H1 (cell line): Measurements from ENCODE around the gene MYPOP. TPM values are rescaled to one million over a fixed set of nuclear protein-coding genes. Genes with fewer than 3 reads are reported as not detected.

Source experiments
- CTCF ChIA-PET: fragments of 300-600 bp; sonication (Branson Sonifier 250); formaldehyde crosslinking; loops from one replicate; lab custom pipeline; 2021; ENCODE audit not compliant: partially characterized antibody; lab: Charles Lee
- POLR2A ChIA-PET: fragments of 300-600 bp; sonication (Branson Sonifier 250); formaldehyde crosslinking; loops from one replicate; lab custom pipeline; 2021; ENCODE audit warnings: inconsistent platforms; ENCODE audit not compliant: partially characterized antibody; lab: Charles Lee
- DNase-seq, 2 experiments: peaks; one replicate each; pipeline versions ENCODE4 v3.0.0 to v3.0.0-alpha.2; 2010 to 2022; ENCODE audit warnings: low spot score in 2 of 2, low read depth in 1 of 2, mixed read lengths in 1 of 2
- FAIRE-seq: peaks from 2 replicates; lab custom pipeline; 2011; peaks lifted over from hg19 to GRCh38; lab: Jason Lieb, UNC
- H2AFZ ChIP-seq: 2 replicates; pipeline ENCODE4 v1.8.1; 2012; ENCODE audit warnings: low read length, inconsistent platforms
- H2AK5ac ChIP-seq: 2 replicates; pipeline ENCODE4 v1.6.1; 2013; ENCODE audit warnings: low read depth, low read length
- H2BK120ac ChIP-seq: replicated peaks from 2 replicates; pipeline ENCODE3; 2013; ENCODE audit warnings: low read depth, low read length, inconsistent platforms
- H2BK12ac ChIP-seq: 2 replicates; pipeline ENCODE4 v1.6.1; 2013; ENCODE audit warnings: low read depth, low read length
- H2BK15ac ChIP-seq: 2 replicates; pipeline ENCODE4 v1.6.1; 2013; ENCODE audit warnings: low read length
- H2BK20ac ChIP-seq: 2 replicates; pipeline ENCODE4 v1.6.1; 2013; ENCODE audit warnings: low read length
- H2BK5ac ChIP-seq: 2 replicates; pipeline ENCODE4 v1.6.1; 2013; ENCODE audit warnings: low read depth, low read length
- H3K14ac ChIP-seq: 2 replicates; pipeline ENCODE4 v1.6.1; 2013; ENCODE audit warnings: inconsistent platforms; ENCODE audit not compliant: insufficient read length
- H3K18ac ChIP-seq: 2 replicates; pipeline ENCODE4 v1.6.1; 2013; ENCODE audit warnings: low read length; ENCODE audit errors: extremely low read depth
- H3K23ac ChIP-seq: 2 replicates; pipeline ENCODE4 v1.6.1; 2013; ENCODE audit warnings: inconsistent platforms; ENCODE audit not compliant: insufficient read length
- H3K23me2 ChIP-seq: 2 replicates; pipeline ENCODE4 v1.6.1; 2013; ENCODE audit warnings: low read depth, low read length
- H3K27ac ChIP-seq: 2 replicates; pipeline ENCODE4 v1.6.1; 2011; ENCODE audit warnings: low read depth, low read length, inconsistent platforms
- H3K27me3 ChIP-seq, 4 experiments: replicated peaks in 1 of 4; 1 replicate in 1 of 4; 2 replicates in 3 of 4; pipeline versions ENCODE4 v1.6.1 to v1.8.1; 2011 to 2013; ENCODE audit warnings: low read length in 3 of 4, mild to moderate bottlenecking in 3 of 4, inconsistent platforms in 2 of 4, mixed read lengths in 2 of 4, moderate library complexity in 1 of 4; ENCODE audit not compliant: control insufficient read depth in 3 of 4, insufficient read depth in 3 of 4; ENCODE audit errors: extremely low read depth in 1 of 4
- H3K36me3 ChIP-seq, 4 experiments: 2 replicates each; pipeline versions ENCODE4 v1.6.1 to v1.8.1; 2011 to 2013; ENCODE audit warnings: mild to moderate bottlenecking in 4 of 4, low read length in 3 of 4, moderate library complexity in 2 of 4, control low read depth in 1 of 4, inconsistent platforms in 1 of 4; ENCODE audit not compliant: insufficient read depth in 4 of 4, control insufficient read depth in 2 of 4
- H3K4ac ChIP-seq: replicated peaks from 2 replicates; pipeline ENCODE3; 2013; ENCODE audit warnings: low read length, low read depth, mixed read lengths, inconsistent platforms; ENCODE audit not compliant: insufficient read length
- H3K4me1 ChIP-seq, 4 experiments: replicated peaks in 1 of 4; 1 replicate in 1 of 4; 2 replicates in 3 of 4; pipeline versions ENCODE4 v1.6.1 to v1.8.1; 2011 to 2013; ENCODE audit warnings: low read length in 3 of 4, inconsistent platforms in 2 of 4, mixed read lengths in 1 of 4; ENCODE audit not compliant: insufficient read depth in 4 of 4, control insufficient read depth in 3 of 4
- H3K4me2 ChIP-seq, 2 experiments: 2 replicates each; pipeline versions ENCODE4 v1.6.1 to v1.8.1; 2011 to 2013; ENCODE audit warnings: low read depth in 2 of 2, low read length in 2 of 2, control low read depth in 1 of 2, inconsistent platforms in 1 of 2, mild to moderate bottlenecking in 1 of 2; ENCODE audit not compliant: insufficient read depth in 1 of 2
- H3K4me3 ChIP-seq, 4 experiments: fragments of 200-600, 300-600 bp in 1 of 4; sonication (generic), shearing (Covaris generic), sonication (Bioruptor Twin) in 1 of 4; 2 replicates each; pipeline versions ENCODE4 v1.5.1 to v1.8.1; 2011 to 2016; ENCODE audit warnings: low read length in 4 of 4, low read depth in 3 of 4, control low read depth in 2 of 4, inconsistent platforms in 2 of 4, mild to moderate bottlenecking in 2 of 4, mixed read lengths in 1 of 4, moderate library complexity in 1 of 4; ENCODE audit not compliant: insufficient read depth in 2 of 4; ENCODE audit errors: extremely low read depth in 1 of 4
- H3K56ac ChIP-seq: replicated peaks from 2 replicates; pipeline ENCODE3; 2013; ENCODE audit warnings: low read depth, mild to moderate bottlenecking, mixed read lengths, low read length, inconsistent platforms; ENCODE audit not compliant: insufficient read length
- H3K79me1 ChIP-seq: 2 replicates; pipeline ENCODE4 v1.6.1; 2013; ENCODE audit warnings: low read depth, low read length, control low read depth
- H3K79me2 ChIP-seq, 2 experiments: 2 replicates each; pipeline versions ENCODE4 v1.6.1 to v1.8.1; 2012 to 2013; ENCODE audit warnings: low read length in 2 of 2, mild to moderate bottlenecking in 2 of 2, inconsistent platforms in 1 of 2; ENCODE audit not compliant: insufficient read depth in 2 of 2, control insufficient read depth in 1 of 2
- H3K9ac ChIP-seq, 4 experiments: replicated peaks in 1 of 4; 1 replicate in 1 of 4; 2 replicates in 3 of 4; pipeline versions ENCODE4 v1.6.1 to v1.8.1; 2011 to 2013; ENCODE audit warnings: low read depth in 3 of 4, low read length in 3 of 4, control low read depth in 2 of 4, mild to moderate bottlenecking in 2 of 4, moderate library complexity in 2 of 4, inconsistent platforms in 1 of 4; ENCODE audit errors: extremely low read depth in 1 of 4
- H3K9me3 ChIP-seq, 2 experiments: 2 replicates each; pipeline versions ENCODE4 v1.6.1 to v1.8.1; 2012 to 2013; ENCODE audit warnings: mild to moderate bottlenecking in 2 of 2, moderate library complexity in 2 of 2, control low read depth in 1 of 2, inconsistent platforms in 1 of 2, low read depth in 1 of 2, low read length in 1 of 2, mixed read lengths in 1 of 2; ENCODE audit not compliant: insufficient read depth in 2 of 2
- H4K20me1 ChIP-seq, 2 experiments: replicated peaks in 1 of 2; 2 replicates each; pipeline versions ENCODE3 to v1.8.1; 2011 to 2013; ENCODE audit warnings: inconsistent platforms in 2 of 2, low read length in 2 of 2, mild to moderate bottlenecking in 1 of 2; ENCODE audit not compliant: insufficient read depth in 2 of 2, control insufficient read depth in 1 of 2
- H4K5ac ChIP-seq: 2 replicates; pipeline ENCODE4 v1.6.1; 2013; ENCODE audit warnings: low read length, low read depth, mixed read lengths, inconsistent platforms; ENCODE audit not compliant: insufficient read length
- H4K8ac ChIP-seq: 2 replicates; pipeline ENCODE4 v1.8.0; 2013; ENCODE audit warnings: mild to moderate bottlenecking, moderate library complexity, low read length, inconsistent platforms; ENCODE audit not compliant: insufficient read depth; ENCODE audit errors: extremely low read depth
- H4K91ac ChIP-seq: replicated peaks from 2 replicates; pipeline ENCODE3; 2013; ENCODE audit warnings: low read length, mixed read lengths, inconsistent platforms; ENCODE audit not compliant: insufficient read length
- EZH2 ChIP-seq: fragments of 200-600 bp; sonication (generic); IDR thresholded peaks from 2 replicates; pipeline ENCODE4 v1.7.1; 2012; ENCODE audit warnings: low read depth, mild to moderate bottlenecking, moderate library complexity, low read length, inconsistent platforms; ENCODE audit not compliant: severe bottlenecking
- JUND ChIP-seq: IDR thresholded peaks from 2 replicates; pipeline ENCODE4 v1.6.1; 2011; ENCODE audit warnings: mild to moderate bottlenecking, improper control_type of control experiment, low read length
- WGBS, 2 experiments: shearing (Covaris generic) in 1 of 2; methylation state at CpG; one replicate each; pipeline versions ENCODE4 v1.1.6 to v1.1.7; 2013 to 2015; ENCODE audit warnings: low lambda C conversion rate in 2 of 2, mixed read lengths in 2 of 2, inconsistent platforms in 1 of 2, low coverage in 1 of 2, missing lambda C conversion rate in 1 of 2; ENCODE audit not compliant: insufficient replicate concordance in 2 of 2, insufficient coverage in 1 of 2, insufficient read length in 1 of 2; ENCODE audit errors: extremely low coverage in 1 of 2, missing lambda C conversion rate in 1 of 2; 5-methylcytosine and 5-hydroxymethylcytosine counted together
- polyA plus RNA-seq, 7 experiments: library from polyadenylated mRNA; depleted of rRNA in 3 of 7; stranded (reverse) in 5 of 7; unstranded in 2 of 7; fragments of >200 nt in 5 of 7; fragments of 200-250 nt in 2 of 7; gene quantifications; 1 replicate in 5 of 7; 2 replicates in 1 of 7; 4 replicates in 1 of 7; pipeline versions ENCODE4 v1.2.1 to v1.2.3, GENCODE V29; 2011 to 2013; ENCODE audit warnings: missing spikeins in 2 of 7, mixed read lengths in 2 of 7
- total RNA-seq: library from RNA; stranded (reverse); fragmentation: NEBNext Ultra II Directional; extraction: Animal tissue kit (Norgen Biotek cat#: 25700); gene quantifications from 2 replicates; pipeline ENCODE4 v1.2.1, GENCODE V29; 2021

MYPOP gene
- total and polyA plus RNA-seq, 2 of the 8 experiments (the other 6 are each of a cell fraction or from before 2014, with no cell fraction given) = 3.2 to 11.1 TPM

- no peak overlapping the region for H3K4ac ChIP-seq
- H3K36me3 ChIP-seq = peaks cover 0 to 7% (median 0%) of the 10 kb centered on the region in 4 experiments; a peak in 1 of 8 replicates
- no peak overlapping the region for H4K5ac ChIP-seq
- H2AK5ac ChIP-seq = peak overlapping the region; percentile 89
- H4K20me1 ChIP-seq = peaks cover 3 to 16% of the 10 kb centered on the region in 2 experiments
- peaks cover 6 to 32% (median 22%) of the 10 kb centered on the region in 4 experiments for H3K4me1 ChIP-seq
- peak overlapping the region; percentile 63 for H4K91ac ChIP-seq
- H3K9ac ChIP-seq = no peak overlapping the region
- no peak overlapping the region for H3K56ac ChIP-seq
- no peaks in the 10 kb centered on the region for H3K9me3 ChIP-seq
- POLR2A ChIA-PET = interaction anchor here (0.5 to 9.8 kb wide), 8 partner anchors 9 to 415 kb away, joined by 3 to 277 read pairs (median 4); partner anchors contain the start of genes FOXA3 and SYMPK
- H2BK12ac ChIP-seq = peak overlapping the region; percentile 89; the same call in 1 of the 2 replicates
- TF ChIP-seq JUND (peak; percentile 33; the same call in 1 of the 2 replicates), EZH2 (no peak)
- peak overlapping the region; percentile 91 for H2BK20ac ChIP-seq
- no peak overlapping the region for H3K27ac ChIP-seq
- H3K18ac ChIP-seq = peak overlapping the region; percentile 81
- H4K8ac ChIP-seq = no peak overlapping the region
- 78% methylated on average over 10 of the region's 10 CpGs; no CpG with 5 or more reads in 1 of the 2 experiments for WGBS, 2 experiments
- no peak overlapping the region for H3K23ac ChIP-seq
- peaks cover 13% of the 10 kb centered on the region; the same call in 1 of the 2 replicates for H3K23me2 ChIP-seq
- FAIRE-seq = no peak
- H2BK120ac ChIP-seq = no peak overlapping the region
- no peaks in the 10 kb centered on the region for H3K27me3 ChIP-seq
- 0 out of 2 replicates have a peak, but pooled peaks cover 5% of the 10 kb centered on the region for H3K79me1 ChIP-seq
- no peak overlapping the region for H2AFZ ChIP-seq
- no peak overlapping the region for H3K14ac ChIP-seq
- DNase-seq = no peak
- H3K79me2 ChIP-seq = no peaks in the 10 kb centered on the region; a peak in 1 of 4 replicates
- peak overlapping the region; percentile 78 to 83; a peak in 3 of 4 replicates for H3K4me2 ChIP-seq
- H3K4me3 ChIP-seq = peak overlapping the region in 1 of 4 experiments; percentile 59; a peak in 2 of 8 replicates
- peak overlapping the region; percentile 90; the same call in 1 of the 2 replicates for H2BK5ac ChIP-seq
- peak overlapping the region; percentile 95 for H2BK15ac ChIP-seq
- CTCF ChIA-PET = interaction anchor here (0.6 to 10.7 kb wide), 14 partner anchors 9 to 351 kb away, joined by 3 to 208 read pairs (median 3); partner anchors contain the start of genes FOXA3, MYPOP and SYMPK
Observed at GRCh38 chr19:45881082-45881908, 21.1 kb downstream of the MYPOP start.
